ENCODE measurements around the gene SNX14. TPM values are rescaled to one million over a fixed set of nuclear protein-coding genes. Genes with fewer than 3 reads are reported as not detected.

The SNX14 gene, protein sequence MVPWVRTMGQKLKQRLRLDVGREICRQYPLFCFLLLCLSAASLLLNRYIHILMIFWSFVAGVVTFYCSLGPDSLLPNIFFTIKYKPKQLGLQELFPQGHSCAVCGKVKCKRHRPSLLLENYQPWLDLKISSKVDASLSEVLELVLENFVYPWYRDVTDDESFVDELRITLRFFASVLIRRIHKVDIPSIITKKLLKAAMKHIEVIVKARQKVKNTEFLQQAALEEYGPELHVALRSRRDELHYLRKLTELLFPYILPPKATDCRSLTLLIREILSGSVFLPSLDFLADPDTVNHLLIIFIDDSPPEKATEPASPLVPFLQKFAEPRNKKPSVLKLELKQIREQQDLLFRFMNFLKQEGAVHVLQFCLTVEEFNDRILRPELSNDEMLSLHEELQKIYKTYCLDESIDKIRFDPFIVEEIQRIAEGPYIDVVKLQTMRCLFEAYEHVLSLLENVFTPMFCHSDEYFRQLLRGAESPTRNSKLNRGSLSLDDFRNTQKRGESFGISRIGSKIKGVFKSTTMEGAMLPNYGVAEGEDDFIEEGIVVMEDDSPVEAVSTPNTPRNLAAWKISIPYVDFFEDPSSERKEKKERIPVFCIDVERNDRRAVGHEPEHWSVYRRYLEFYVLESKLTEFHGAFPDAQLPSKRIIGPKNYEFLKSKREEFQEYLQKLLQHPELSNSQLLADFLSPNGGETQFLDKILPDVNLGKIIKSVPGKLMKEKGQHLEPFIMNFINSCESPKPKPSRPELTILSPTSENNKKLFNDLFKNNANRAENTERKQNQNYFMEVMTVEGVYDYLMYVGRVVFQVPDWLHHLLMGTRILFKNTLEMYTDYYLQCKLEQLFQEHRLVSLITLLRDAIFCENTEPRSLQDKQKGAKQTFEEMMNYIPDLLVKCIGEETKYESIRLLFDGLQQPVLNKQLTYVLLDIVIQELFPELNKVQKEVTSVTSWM
- 129 and 176 TPM in 2 replicates for total RNA-seq

DNA sequence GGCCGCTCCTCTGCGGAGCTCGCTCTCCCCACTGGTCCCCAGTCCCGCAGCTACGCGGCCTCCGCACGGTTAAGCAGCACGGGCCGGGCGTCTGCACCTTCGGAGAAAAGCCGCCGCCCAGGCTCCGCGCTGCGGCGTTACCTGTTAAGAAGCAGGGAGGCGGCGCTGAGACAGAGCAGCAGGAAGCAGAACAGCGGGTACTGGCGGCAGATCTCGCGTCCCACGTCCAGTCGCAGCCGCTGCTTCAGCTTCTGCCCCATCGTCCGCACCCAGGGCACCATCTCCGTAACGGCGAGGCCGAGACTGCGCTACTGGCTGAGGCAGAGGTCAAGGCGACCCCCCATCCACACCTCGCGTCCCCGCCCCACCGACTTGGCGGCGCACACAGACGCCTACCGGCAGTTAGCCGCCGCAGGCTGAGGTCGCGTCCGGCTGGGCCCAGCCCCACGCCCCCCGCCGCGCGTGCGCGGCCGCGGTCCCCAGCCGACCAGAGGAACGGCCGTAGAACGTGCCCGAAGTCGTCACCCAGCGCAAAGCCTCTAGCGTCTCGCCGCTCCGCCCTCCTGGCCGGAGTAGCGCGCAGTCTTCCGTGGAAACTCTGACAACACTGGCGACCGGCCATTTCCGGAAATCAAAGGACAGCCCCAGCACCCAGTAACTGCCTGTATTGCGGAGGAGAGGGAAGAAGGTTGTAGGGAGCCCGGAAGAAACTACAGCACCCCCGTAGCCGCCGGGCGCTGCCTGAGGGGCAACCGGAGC, at the start of gene SNX14:
Gene SNX14, minus strand, starts transcription at position 421 of the 759 bp plus-strand sequence. Its CDS starts 140 bp downstream, at position 281.

DNA sequence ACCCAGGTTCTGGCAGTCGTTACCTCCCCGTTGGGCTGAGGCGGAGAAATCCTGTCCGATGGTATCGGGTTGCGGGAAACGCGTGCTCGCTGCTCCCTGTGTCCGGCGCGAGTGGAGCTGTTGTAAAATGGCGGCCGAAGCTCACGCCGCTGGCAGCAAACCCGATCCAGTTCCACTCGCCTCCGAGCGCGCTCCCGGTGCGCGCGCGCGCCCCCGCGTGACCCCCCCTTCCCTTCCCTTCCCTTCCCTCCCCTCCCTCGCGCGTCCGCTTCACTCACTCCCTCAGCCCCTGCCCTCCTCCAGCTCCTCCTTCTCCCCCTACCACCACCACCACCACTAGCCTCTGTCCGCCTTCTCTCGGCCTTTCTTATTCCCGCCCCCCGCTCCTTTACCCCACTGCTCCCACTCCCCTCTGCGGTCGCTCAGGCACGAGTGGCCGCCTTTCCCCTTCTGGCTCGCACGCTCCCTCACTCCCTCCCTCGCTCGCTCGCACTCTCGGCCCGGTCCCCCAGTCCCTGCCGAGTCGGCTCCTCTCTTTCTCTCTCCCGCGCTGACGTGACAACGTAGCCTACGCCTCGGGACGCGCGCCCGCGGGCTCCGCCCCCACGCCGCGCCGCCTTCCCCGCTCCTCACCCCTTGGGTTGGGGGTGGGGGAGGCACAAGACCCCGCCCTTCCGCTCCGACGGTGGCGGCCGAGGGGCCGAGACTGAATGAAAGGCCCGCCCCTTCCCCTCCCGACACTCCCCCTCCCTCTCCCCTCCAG, 49.3 kb upstream of the SNX14 start, which contains the start of gene SYNCRIP:
Gene SYNCRIP, minus strand, starts transcription at position 113 of the 763 bp plus-strand sequence. CDS start 1,447 bp downstream, outside the sequence.

Other genes starting within 250 kb of the SNX14 start
- gene NT5E, start 143.8 kb downstream of the SNX14 start, total RNA-seq, result 428 and 588 TPM in 2 replicates
- 39.9 and 83.2 TPM in 2 replicates for gene SYNCRIP, start 49.0 kb upstream of the SNX14 start, total RNA-seq